Testis (tissue), 3 donors: ENCODE data around the gene CRYZ. TPM values are rescaled to one million over a fixed set of nuclear protein-coding genes. Genes with fewer than 3 reads are reported as not detected.

Experiments used
- DNase-seq: peaks from one replicate; pipeline ENCODE4 v3.0.0-alpha.2; 2019
- H3K27ac ChIP-seq, 2 donors: fragments of 200-600 bp; sonication (generic); one replicate each; pipeline ENCODE4 v1.5.1; 2019
- H3K27me3 ChIP-seq: fragments of 200-600 bp; sonication (generic); one replicate; pipeline ENCODE4 v1.5.1; 2019
- H3K36me3 ChIP-seq: fragments of 200-600 bp; sonication (generic); one replicate; pipeline ENCODE4 v1.5.1; 2017; ENCODE audit warnings: low read depth; ENCODE audit errors: missing control alignments
- H3K4me1 ChIP-seq: fragments of 200-600 bp; sonication (generic); one replicate; pipeline ENCODE4 v1.5.1; 2019
- H3K4me3 ChIP-seq, 2 donors: fragments of 200-600 bp; sonication (generic); one replicate each; pipeline ENCODE4 v1.5.1; 2017 to 2019
- H3K9me3 ChIP-seq: fragments of 200-600 bp; sonication (generic); one replicate; pipeline ENCODE4 v1.5.1; 2017
- POLR2A ChIP-seq: fragments of 450-650 bp; IDR thresholded peaks from one replicate; pipeline ENCODE4 v1.6.1; 2017; ENCODE audit warnings: antibody characterized with exemption, mild to moderate bottlenecking, moderate library complexity
- WGBS, 2 donors: methylation state at CpG; one replicate each; pipeline ENCODE4 v1.1.5; 2018; 5-methylcytosine and 5-hydroxymethylcytosine counted together
- intact Hi-C: fragments of 100-400 bp; cut with DNase I; formaldehyde crosslinking; loops from one replicate; pipeline ENCODE4 v1.15.1; 2023; ENCODE audit warnings: low total_unique reads
- polyA plus RNA-seq: library from polyadenylated mRNA; stranded (reverse); fragments of 350-450 nt; fragmentation: Illumina TruSeq; extraction: RNeasy Lipid Tissue Mini Kit (QIAGEN cat#74804); gene quantifications from one replicate; pipeline ENCODE4 v1.2.3, GENCODE V29; 2014; ENCODE audit warnings: low read depth, low replicate concordance; ENCODE audit not compliant: insufficient read depth
- total RNA-seq, 2 donors: library from RNA; depleted of rRNA; stranded (reverse); fragments of >200 nt; gene quantifications; one replicate each; pipeline ENCODE4 v1.2.3, GENCODE V29; 2016
- TF ChIP-seq, protein P1 (sequence below), 3 experiments: fragments of 450-650 bp in 2 of 3; fragments of 200-600 bp in 1 of 3; sonication (generic) in 1 of 3; IDR thresholded peaks; one replicate each; pipeline ENCODE4 v1.5.1; 2016 to 2019; ENCODE audit warnings: antibody characterized with exemption in 3 of 3, mild to moderate bottlenecking in 2 of 3, moderate library complexity in 1 of 3

CRYZ gene
- total and polyA plus RNA-seq, 3 donors from 2014 or later: 11.7 to 21.4 (median 13.8) TPM

DNA sequence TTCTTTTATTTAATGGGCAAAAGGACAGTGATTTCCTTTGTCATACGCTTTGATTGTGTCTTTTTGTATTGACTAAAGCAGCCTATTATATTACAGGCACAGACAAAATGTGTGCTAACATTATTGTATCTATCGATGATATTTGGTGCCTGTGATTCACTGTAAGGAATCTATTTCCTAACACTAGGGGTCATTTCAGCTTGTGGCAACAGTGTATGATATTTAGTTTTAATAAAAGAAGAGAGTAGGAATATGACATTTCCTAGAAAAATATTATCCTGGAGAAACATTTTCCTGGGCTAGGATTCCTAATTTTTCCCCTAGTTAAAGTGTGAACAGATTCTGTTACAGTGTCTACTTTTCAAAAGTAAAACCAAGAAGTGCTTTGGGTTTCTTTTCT lies 42.9 kb upstream of the CRYZ start:
- Histone ChIP-seq H3K9me3 (no peaks in the 10 kb centered on the region), H3K27me3 (no peaks in the 10 kb centered on the region), H3K36me3 (no peaks in the 10 kb centered on the region), H3K4me1 (no peaks in the 10 kb centered on the region), H3K4me3 (no peak overlapping the region), H3K27ac (no peak overlapping the region)
- no peak for DNase-seq
- 85 to 90% methylated on average over 2 of the region's 2 CpGs for WGBS, 2 donors
- intact Hi-C loops: no loop called here
- TF ChIP-seq, protein P1, sequence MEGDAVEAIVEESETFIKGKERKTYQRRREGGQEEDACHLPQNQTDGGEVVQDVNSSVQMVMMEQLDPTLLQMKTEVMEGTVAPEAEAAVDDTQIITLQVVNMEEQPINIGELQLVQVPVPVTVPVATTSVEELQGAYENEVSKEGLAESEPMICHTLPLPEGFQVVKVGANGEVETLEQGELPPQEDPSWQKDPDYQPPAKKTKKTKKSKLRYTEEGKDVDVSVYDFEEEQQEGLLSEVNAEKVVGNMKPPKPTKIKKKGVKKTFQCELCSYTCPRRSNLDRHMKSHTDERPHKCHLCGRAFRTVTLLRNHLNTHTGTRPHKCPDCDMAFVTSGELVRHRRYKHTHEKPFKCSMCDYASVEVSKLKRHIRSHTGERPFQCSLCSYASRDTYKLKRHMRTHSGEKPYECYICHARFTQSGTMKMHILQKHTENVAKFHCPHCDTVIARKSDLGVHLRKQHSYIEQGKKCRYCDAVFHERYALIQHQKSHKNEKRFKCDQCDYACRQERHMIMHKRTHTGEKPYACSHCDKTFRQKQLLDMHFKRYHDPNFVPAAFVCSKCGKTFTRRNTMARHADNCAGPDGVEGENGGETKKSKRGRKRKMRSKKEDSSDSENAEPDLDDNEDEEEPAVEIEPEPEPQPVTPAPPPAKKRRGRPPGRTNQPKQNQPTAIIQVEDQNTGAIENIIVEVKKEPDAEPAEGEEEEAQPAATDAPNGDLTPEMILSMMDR (IDR thresholded peaks at IDR 0.05): no peak
- no peak for TF ChIP-seq POLR2A

DNA sequence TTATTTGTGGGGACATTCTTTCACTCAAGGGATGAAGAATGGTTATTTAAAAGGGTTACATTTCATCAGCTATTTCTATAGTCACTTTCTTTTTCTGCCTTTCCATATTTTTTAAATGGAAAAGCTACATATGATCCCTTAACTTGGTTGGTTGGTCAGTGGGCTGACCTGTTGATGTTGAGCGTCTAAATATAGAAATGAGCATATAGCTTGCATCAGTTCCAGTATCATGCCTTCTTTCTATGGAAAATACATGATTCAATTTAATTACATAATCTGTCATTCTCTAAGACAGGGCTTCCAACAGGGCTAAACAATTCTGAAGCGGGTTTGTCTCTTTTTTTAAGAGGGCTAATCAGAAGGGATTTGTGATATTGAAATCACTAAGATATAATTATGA lies 40.7 kb upstream of the CRYZ start:
- intact Hi-C loops: no loop called here

DNA sequence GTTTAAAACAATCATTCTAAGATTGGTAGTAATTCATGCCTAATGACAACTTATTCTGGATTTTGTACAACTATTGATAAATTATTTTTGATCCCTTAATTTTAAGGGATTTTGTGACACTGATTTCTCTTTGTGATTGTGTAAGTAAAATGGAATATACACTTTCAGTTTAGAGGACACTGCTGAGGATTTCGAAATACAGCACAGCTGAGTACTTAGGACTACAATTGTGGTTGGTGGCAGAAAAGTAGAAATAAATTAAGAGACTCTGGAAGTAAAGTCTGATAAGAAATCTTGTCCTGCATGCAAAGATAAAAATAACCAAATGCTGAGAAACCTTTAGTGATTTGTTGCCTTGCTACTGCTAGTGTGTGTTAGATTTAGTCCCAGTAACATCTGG lies 40.1 kb upstream of the CRYZ start:
- H3K27ac ChIP-seq: no peak overlapping the region
- 82 to 84% methylated on average over 1 of the region's 1 CpG for WGBS, 2 donors
- H3K27me3 ChIP-seq: no peaks in the 10 kb centered on the region
- no peak for DNase-seq
- TF ChIP-seq, protein P1 (IDR thresholded peaks at IDR 0.05): no peak
- no peak for TF ChIP-seq POLR2A
- H3K4me3 ChIP-seq: no peak overlapping the region
- intact Hi-C loops: no loop called here
- no peaks in the 10 kb centered on the region for H3K9me3 ChIP-seq
- H3K36me3 ChIP-seq: no peaks in the 10 kb centered on the region
- no peaks in the 10 kb centered on the region for H3K4me1 ChIP-seq

More for the DNA sequence above, 40.7 kb upstream of the CRYZ start:
- Histone ChIP-seq H3K27ac (no peak overlapping the region), H3K27me3 (no peaks in the 10 kb centered on the region), H3K4me3 (no peak overlapping the region), H3K9me3 (no peaks in the 10 kb centered on the region), H3K4me1 (no peaks in the 10 kb centered on the region), H3K36me3 (no peaks in the 10 kb centered on the region)
- TF ChIP-seq, protein P1 (IDR thresholded peaks at IDR 0.05): no peak
- TF ChIP-seq POLR2A: no peak
- 84 to 95% methylated on average over 2 of the region's 2 CpGs for WGBS, 2 donors
- DNase-seq: no peak

DNA sequence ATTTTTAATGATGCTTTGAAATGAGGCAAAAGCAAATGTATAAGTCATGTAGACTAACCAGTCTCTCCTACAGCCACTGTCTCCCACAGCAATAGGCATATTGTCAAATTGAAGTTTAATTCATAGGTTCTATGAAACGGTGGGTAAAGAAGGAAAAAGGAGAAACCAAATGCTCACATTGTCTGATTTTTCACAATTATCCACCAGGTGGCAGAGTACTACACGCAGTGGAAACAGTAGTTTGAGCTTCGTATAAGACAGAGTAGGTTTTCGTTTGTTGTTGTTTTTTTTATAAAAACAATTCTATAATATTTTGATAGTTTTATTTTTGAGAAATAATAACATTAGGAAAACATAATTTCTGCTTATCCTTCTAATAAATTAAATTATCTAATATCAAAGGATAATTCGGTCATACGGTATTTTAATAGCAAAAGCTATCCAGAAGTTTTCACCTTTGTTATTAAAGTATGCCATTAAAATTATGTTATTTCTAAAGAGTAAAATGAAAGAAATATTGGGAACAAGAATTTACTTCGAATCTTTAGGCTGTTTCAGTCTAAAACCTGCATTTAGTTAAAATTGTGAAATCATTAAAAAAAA lies 39.2 kb upstream of the CRYZ start:
- no peak overlapping the region for H3K4me3 ChIP-seq
- no peaks in the 10 kb centered on the region for H3K9me3 ChIP-seq
- DNase-seq: peak; percentile 20
- no peaks in the 10 kb centered on the region for H3K27me3 ChIP-seq
- TF ChIP-seq POLR2A: no peak
- TF ChIP-seq, protein P1 (IDR thresholded peaks at IDR 0.05): peak; percentile 71 to 73 (median 73)
- H3K4me1 ChIP-seq: no peaks in the 10 kb centered on the region
- WGBS, 2 donors: 27 to 28% methylated on average over 7 of the region's 7 CpGs
- intact Hi-C loops: no loop called here
- no peaks in the 10 kb centered on the region for H3K36me3 ChIP-seq
- no peak overlapping the region for H3K27ac ChIP-seq

DNA sequence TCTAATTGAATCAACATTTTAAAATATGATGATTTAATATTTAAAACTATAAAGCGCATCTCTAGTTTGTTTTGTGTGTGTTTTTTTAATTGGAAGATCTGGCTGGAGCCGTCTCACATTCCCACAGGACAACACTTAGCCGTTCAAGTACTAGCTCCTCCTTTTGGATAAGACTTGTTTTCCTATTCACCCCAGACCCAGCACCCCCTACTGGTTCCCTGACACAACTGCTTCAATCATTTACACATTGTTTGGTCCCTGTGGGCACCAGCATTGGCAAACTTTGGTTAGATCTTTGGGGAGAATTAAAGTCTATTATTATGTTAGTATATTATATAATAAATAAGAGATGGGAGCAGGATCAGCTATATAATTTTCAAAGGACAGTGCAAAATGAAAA lies 34.6 kb upstream of the CRYZ start:
- no peaks in the 10 kb centered on the region for H3K4me1 ChIP-seq

More for the DNA sequence above, 34.6 kb upstream of the CRYZ start:
- no peak for TF ChIP-seq POLR2A
- TF ChIP-seq, protein P1 (IDR thresholded peaks at IDR 0.05): peak in 1 of 3 experiments; percentile 19
- no peak overlapping the region for H3K27ac ChIP-seq
- H3K4me3 ChIP-seq: no peak overlapping the region
- 57 to 60% methylated on average over 3 of the region's 3 CpGs for WGBS, 2 donors
- peak; percentile 16 for DNase-seq
- no peaks in the 10 kb centered on the region for H3K9me3 ChIP-seq
- intact Hi-C loops: no loop called here
- no peaks in the 10 kb centered on the region for H3K36me3 ChIP-seq
- H3K27me3 ChIP-seq: no peaks in the 10 kb centered on the region
